B cell (primary cell): Measurements from ENCODE around the gene ST6GALNAC3. TPM values are rescaled to one million over a fixed set of nuclear protein-coding genes. Genes with fewer than 3 reads are reported as not detected.

Experiments
- ATAC-seq: fragments of 200-7000 bp; cut with Tn5 transposase; one replicate; pipeline ENCODE4 v1.10.0; 2021; ENCODE audit warnings: low read depth, mild to moderate bottlenecking, moderate number of reproducible peaks, moderate library complexity
- CTCF ChIA-PET: fragments of 350-600 bp; sonication (Branson Sonifier 250); formaldehyde crosslinking; loops from one replicate; lab custom pipeline; 2021; ENCODE audit warnings: antibody characterized with exemption, inconsistent platforms; lab: Charles Lee
- POLR2A ChIA-PET: fragments of 350-600 bp; sonication (Branson Sonifier 250); formaldehyde crosslinking; loops from one replicate; lab custom pipeline; 2021; ENCODE audit warnings: antibody characterized with exemption; lab: Charles Lee
- DNase-seq: peaks from one replicate; pipeline ENCODE4 v3.0.0; 2013
- H2AFZ ChIP-seq: 2 replicates; pipeline ENCODE4 v1.6.1; 2012; ENCODE audit warnings: mild to moderate bottlenecking, low read depth, low read length; ENCODE audit not compliant: insufficient read depth, poor library complexity, severe bottlenecking
- H3K27ac ChIP-seq, 2 donors: 1 replicate in 1 of 2; 2 replicates in 1 of 2; pipeline ENCODE4 v1.5.1; 2012 to 2013; ENCODE audit warnings: low read length in 2 of 2, mild to moderate bottlenecking in 2 of 2, moderate library complexity in 1 of 2
- H3K27me3 ChIP-seq, 4 experiments: fragments of 200-600 bp in 1 of 4; sonication (generic) in 1 of 4; replicated peaks in 1 of 4; 1 replicate in 2 of 4; 2 replicates in 2 of 4; pipeline versions ENCODE4 v1.6.1 to v1.7.0; 2013 to 2016; ENCODE audit warnings: low read length in 3 of 4, mild to moderate bottlenecking in 2 of 4, mixed read lengths in 1 of 4, moderate library complexity in 1 of 4; ENCODE audit not compliant: insufficient read depth in 4 of 4, control insufficient read depth in 3 of 4; ENCODE audit errors: control extremely low read depth in 1 of 4
- H3K36me3 ChIP-seq, 2 experiments: replicated peaks in 1 of 2; 1 replicate in 1 of 2; 2 replicates in 1 of 2; pipeline versions ENCODE4 v1.6.1 to v1.7.1; 2013; ENCODE audit warnings: low read length in 1 of 2; ENCODE audit not compliant: insufficient read depth in 2 of 2, control insufficient read depth in 1 of 2; ENCODE audit errors: control extremely low read depth in 1 of 2, extremely low read depth in 1 of 2
- H3K4me1 ChIP-seq, 2 donors: fragments of 200-600 bp in 1 of 2; sonication (generic) in 1 of 2; 1 replicate in 1 of 2; 2 replicates in 1 of 2; pipeline versions ENCODE4 v1.5.1 to v1.6.1; 2013 to 2017; ENCODE audit warnings: low read length in 2 of 2; ENCODE audit not compliant: control insufficient read depth in 2 of 2, insufficient read depth in 2 of 2
- H3K4me2 ChIP-seq: replicated peaks from 2 replicates; pipeline ENCODE3; 2012; ENCODE audit warnings: mild to moderate bottlenecking, low read depth, low read length; ENCODE audit not compliant: poor library complexity, severe bottlenecking
- H3K4me3 ChIP-seq, 5 experiments: fragments of 200-600 bp in 1 of 5; sonication (generic) in 1 of 5; 1 replicate in 3 of 5; 2 replicates in 2 of 5; pipeline versions ENCODE4 v1.5.1 to v1.7.0; 2011 to 2016; ENCODE audit warnings: low read length in 4 of 5, mild to moderate bottlenecking in 4 of 5, low read depth in 2 of 5, control low read depth in 1 of 5, moderate library complexity in 1 of 5; ENCODE audit not compliant: insufficient read depth in 1 of 5; ENCODE audit errors: control extremely low read depth in 1 of 5, extremely low read depth in 1 of 5
- H3K79me2 ChIP-seq: fragments of 200-600 bp; sonication (generic); one replicate; pipeline ENCODE4 v1.6.0; 2016; ENCODE audit warnings: low read length; ENCODE audit not compliant: control insufficient read depth, insufficient read depth
- H3K9ac ChIP-seq: fragments of 200-600 bp; sonication (generic); 2 replicates; pipeline ENCODE4 v1.6.1; 2017; ENCODE audit warnings: mild to moderate bottlenecking, low read length, moderate library complexity
- H3K9me3 ChIP-seq, 3 donors: one replicate each; pipeline versions ENCODE4 v1.6.1 to v1.7.1; 2013; ENCODE audit warnings: low read length in 2 of 3; ENCODE audit not compliant: control insufficient read depth in 2 of 3, insufficient read depth in 1 of 3; ENCODE audit errors: control extremely low read depth in 1 of 3
- H4K20me1 ChIP-seq: 2 replicates; pipeline ENCODE4 v1.6.0; 2012; ENCODE audit warnings: mild to moderate bottlenecking, low read length; ENCODE audit not compliant: insufficient read depth, control insufficient read depth, poor library complexity, severe bottlenecking
- H3K27ac Mint-ChIP-seq: one replicate; pipeline ENCODE4 v1.8.0; 2021; ENCODE audit warnings: mixed read lengths
- H3K27me3 Mint-ChIP-seq: one replicate; pipeline ENCODE4 v1.8.0; 2021; ENCODE audit warnings: mixed read lengths
- H3K4me1 Mint-ChIP-seq: one replicate; pipeline ENCODE4 v1.8.0; 2021; ENCODE audit warnings: mixed read lengths
- H3K4me3 Mint-ChIP-seq: one replicate; pipeline ENCODE4 v1.8.0; 2021; ENCODE audit warnings: mixed read lengths
- H3K9me3 Mint-ChIP-seq: one replicate; pipeline ENCODE4 v1.8.0; 2022; ENCODE audit warnings: mixed read lengths; ENCODE audit not compliant: insufficient read depth
- EZH2 ChIP-seq: IDR thresholded peaks from 2 replicates; pipeline ENCODE4 v1.6.1; 2012; ENCODE audit warnings: borderline replicate concordance, low read depth, mild to moderate bottlenecking, moderate library complexity, low read length; ENCODE audit not compliant: insufficient read depth, poor library complexity, severe bottlenecking
- WGBS: methylation state at CpG from one replicate; pipeline ENCODE4 v1.1.5; 2013; ENCODE audit warnings: missing lambda C conversion rate; ENCODE audit not compliant: insufficient coverage; 5-methylcytosine and 5-hydroxymethylcytosine counted together
- intact Hi-C: fragments of 100-400 bp; cut with micrococcal nuclease; formaldehyde crosslinking; loops from one replicate; pipeline ENCODE4 v1.10.0; 2022
- polyA plus RNA-seq: library from polyadenylated mRNA; depleted of rRNA; stranded (reverse); fragments of >200 nt; gene quantifications from 2 replicates; pipeline ENCODE4 v1.2.3, GENCODE V29; 2012
- total RNA-seq, 2 donors: library from RNA; stranded (reverse); fragments of 120-200 nt in 1 of 2; gene quantifications; 1 replicate in 1 of 2; 2 replicates in 1 of 2; pipeline versions ENCODE4 v1.2.3 to v1.2.4, GENCODE V29; 2013 to 2022
- TF ChIP-seq, protein P1 (sequence below): fragments of 200-600 bp; IDR thresholded peaks from one replicate; pipeline ENCODE4 v1.8.0; 2022; ENCODE audit warnings: antibody characterized with exemption, mild to moderate bottlenecking

The ST6GALNAC3 gene
- total and polyA plus RNA-seq, 2 donors (not counting 1 experiment from before 2014, with no cell fraction given), result 3.0 to 17.3 TPM

DNA sequence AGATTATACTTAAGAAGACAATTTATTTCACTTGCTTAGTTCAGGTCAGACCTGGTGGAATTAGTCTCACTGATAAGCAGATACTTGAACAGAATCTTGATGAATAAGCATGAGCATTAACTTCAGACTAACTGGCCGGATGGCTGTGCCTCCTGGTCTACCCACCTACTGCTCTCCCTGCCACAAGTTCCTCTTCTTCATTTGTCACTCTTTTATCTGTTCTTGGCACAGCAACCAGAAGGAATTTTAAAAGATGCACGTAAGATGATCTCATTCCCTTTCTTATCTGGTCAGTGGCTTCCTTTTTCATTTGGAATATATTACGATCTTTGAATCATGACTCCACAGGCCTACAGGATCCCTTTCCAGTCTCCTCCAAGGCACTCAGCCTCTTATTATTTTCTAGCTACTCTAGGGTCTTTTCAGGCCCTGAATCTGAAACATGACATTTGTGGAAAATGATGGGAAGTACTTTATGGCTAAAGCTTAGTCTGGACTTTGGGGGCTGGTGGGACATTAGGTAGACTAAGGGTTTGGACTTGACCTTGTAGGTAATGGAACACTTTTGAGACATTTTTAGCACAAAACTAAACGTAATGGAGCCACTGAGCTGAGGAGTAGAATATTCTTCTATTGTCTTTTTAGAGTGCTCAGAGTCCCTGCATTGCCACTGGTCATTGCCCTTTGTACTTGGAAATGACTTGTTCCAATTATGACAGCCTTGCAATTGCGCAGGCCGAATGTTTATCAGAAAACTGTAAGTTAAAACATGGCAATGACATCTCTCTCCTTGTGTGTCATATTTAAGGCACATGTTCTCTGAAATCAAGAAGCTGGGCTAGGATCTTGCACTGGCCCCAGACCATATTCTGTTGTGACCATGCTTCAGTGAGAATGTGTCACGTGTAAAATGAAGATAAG, 16.0 kb downstream of the ST6GALNAC3 start:
- Mint-ChIP-seq H3K27ac (no peak overlapping the region), H3K9me3 (no peaks in the 10 kb centered on the region), H3K27me3 (no peaks in the 10 kb centered on the region), H3K4me1 (peaks cover 12% of the 10 kb centered on the region), H3K4me3 (no peak overlapping the region)
- H3K4me3 ChIP-seq, result no peak overlapping the region
- H3K27me3 ChIP-seq, result no peaks in the 10 kb centered on the region
- peaks cover 69% of the 10 kb centered on the region for H3K79me2 ChIP-seq
- H3K36me3 ChIP-seq, result no peaks in the 10 kb centered on the region
- H3K4me1 ChIP-seq, result peaks cover 0 to 9% of the 10 kb centered on the region in 2 donors
- 68% methylated on average over 5 of the region's 7 CpGs for WGBS
- peaks cover 4% of the 10 kb centered on the region for H4K20me1 ChIP-seq
- TF ChIP-seq EZH2, result no peak
- TF ChIP-seq, protein P1, sequence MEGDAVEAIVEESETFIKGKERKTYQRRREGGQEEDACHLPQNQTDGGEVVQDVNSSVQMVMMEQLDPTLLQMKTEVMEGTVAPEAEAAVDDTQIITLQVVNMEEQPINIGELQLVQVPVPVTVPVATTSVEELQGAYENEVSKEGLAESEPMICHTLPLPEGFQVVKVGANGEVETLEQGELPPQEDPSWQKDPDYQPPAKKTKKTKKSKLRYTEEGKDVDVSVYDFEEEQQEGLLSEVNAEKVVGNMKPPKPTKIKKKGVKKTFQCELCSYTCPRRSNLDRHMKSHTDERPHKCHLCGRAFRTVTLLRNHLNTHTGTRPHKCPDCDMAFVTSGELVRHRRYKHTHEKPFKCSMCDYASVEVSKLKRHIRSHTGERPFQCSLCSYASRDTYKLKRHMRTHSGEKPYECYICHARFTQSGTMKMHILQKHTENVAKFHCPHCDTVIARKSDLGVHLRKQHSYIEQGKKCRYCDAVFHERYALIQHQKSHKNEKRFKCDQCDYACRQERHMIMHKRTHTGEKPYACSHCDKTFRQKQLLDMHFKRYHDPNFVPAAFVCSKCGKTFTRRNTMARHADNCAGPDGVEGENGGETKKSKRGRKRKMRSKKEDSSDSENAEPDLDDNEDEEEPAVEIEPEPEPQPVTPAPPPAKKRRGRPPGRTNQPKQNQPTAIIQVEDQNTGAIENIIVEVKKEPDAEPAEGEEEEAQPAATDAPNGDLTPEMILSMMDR, result no peak
- intact Hi-C loops, result loop anchor here (10.0 kb wide), 1 partner anchor 96 kb away; no protein-coding TSS in a partner anchor
- H3K4me2 ChIP-seq, result no peak overlapping the region
- H3K9me3 ChIP-seq, result no peaks in the 10 kb centered on the region
- ATAC-seq (no peak), DNase-seq (no peak)
- ChIA-PET CTCF (no interaction called here), POLR2A (no interaction called here)
- H3K9ac ChIP-seq, result no peak overlapping the region
- H2AFZ ChIP-seq, result no peak overlapping the region
- no peak overlapping the region for H3K27ac ChIP-seq

DNA sequence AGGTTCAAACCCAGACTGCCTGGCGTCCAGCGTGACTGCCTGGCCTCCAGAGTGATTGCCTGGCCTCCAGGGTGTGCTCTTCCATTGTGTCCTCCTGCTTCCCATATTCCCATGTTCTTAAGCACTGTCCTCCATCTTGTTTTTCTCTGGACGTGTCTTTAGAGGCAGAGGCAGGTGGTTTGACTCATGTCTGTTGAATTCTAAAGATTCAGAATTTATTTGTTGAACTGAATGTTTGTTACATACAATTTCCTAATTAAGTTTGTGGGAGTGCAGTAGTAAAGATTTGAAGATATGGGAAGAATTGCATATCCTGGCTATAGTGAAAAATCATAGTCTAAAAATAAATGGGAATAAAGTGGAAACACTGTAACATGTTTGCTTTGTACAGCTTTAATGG, 18.3 kb downstream of the ST6GALNAC3 start:
- ChIA-PET CTCF (no interaction called here), POLR2A (no interaction called here)
- peaks cover 4% of the 10 kb centered on the region for H4K20me1 ChIP-seq
- H3K9ac ChIP-seq, result no peak overlapping the region
- intact Hi-C loops, result loop anchor here (10.0 kb wide), 1 partner anchor 98 kb away; no protein-coding TSS in a partner anchor
- peaks cover 0 to 5% of the 10 kb centered on the region in 2 donors for H3K4me1 ChIP-seq
- Mint-ChIP-seq H3K4me1 (peaks cover 2% of the 10 kb centered on the region), H3K27me3 (no peaks in the 10 kb centered on the region), H3K4me3 (no peak overlapping the region), H3K27ac (no peak overlapping the region), H3K9me3 (no peaks in the 10 kb centered on the region)
- H3K79me2 ChIP-seq, result peaks cover 52% of the 10 kb centered on the region
- DNase-seq (no peak), ATAC-seq (no peak)
- WGBS, result 60% methylated on average over 1 of the region's 3 CpGs
- no peak for TF ChIP-seq EZH2
- TF ChIP-seq, protein P1, result no peak
- H3K4me2 ChIP-seq, result no peak overlapping the region
- no peaks in the 10 kb centered on the region for H3K36me3 ChIP-seq
- H3K4me3 ChIP-seq, result no peak overlapping the region
- H3K9me3 ChIP-seq, result no peaks in the 10 kb centered on the region
- H2AFZ ChIP-seq, result no peak overlapping the region
- H3K27me3 ChIP-seq, result no peaks in the 10 kb centered on the region
- H3K27ac ChIP-seq, result no peak overlapping the region
